Right atrium auricular region (tissue), 2 donors: ENCODE data around the gene PDZRN3. TPM values are rescaled to one million over a fixed set of nuclear protein-coding genes. Genes with fewer than 3 reads are reported as not detected.
A peak's percentile ranks its signal among the peaks of the same experiment; 100 is the strongest.

Experiments
- DNase-seq: peaks from one replicate; pipeline ENCODE4 v3.0.0-alpha.2; 2019; ENCODE audit warnings: low spot score
- H3K27ac ChIP-seq, 2 donors: fragments of 200-600 bp; sonication (generic); 1 replicate in 1 of 2; 2 replicates in 1 of 2; pipeline ENCODE4 v1.5.1; 2016 to 2019
- H3K27me3 ChIP-seq, 2 donors: fragments of 200-600 bp; sonication (generic); one replicate each; pipeline versions ENCODE4 v1.5.1 to v1.6.0; 2017 to 2019
- H3K36me3 ChIP-seq: fragments of 200-600 bp; sonication (generic); one replicate; pipeline ENCODE4 v1.5.1; 2016
- H3K4me1 ChIP-seq, 2 donors: fragments of 200-600 bp; sonication (generic); one replicate each; pipeline versions ENCODE4 v1.5.1 to v1.6.0; 2017 to 2019
- H3K4me3 ChIP-seq, 2 donors: fragments of 200-600 bp; sonication (generic); 1 replicate in 1 of 2; 2 replicates in 1 of 2; pipeline ENCODE4 v1.5.1; 2017 to 2019; ENCODE audit warnings: mild to moderate bottlenecking in 1 of 2, moderate library complexity in 1 of 2
- H3K9me3 ChIP-seq, 2 donors: fragments of 200-600 bp; sonication (generic); one replicate each; pipeline ENCODE4 v1.5.1; 2019
- total RNA-seq, 2 donors: library from RNA; depleted of rRNA; stranded (reverse); fragments of >200 nt; gene quantifications; one replicate each; pipeline ENCODE4 v1.1.0, GENCODE V29; 2016
- TF ChIP-seq, protein P1 (sequence below), 2 donors: fragments of 200-600 bp; sonication (generic); IDR thresholded peaks; one replicate each; pipeline ENCODE4 v1.5.1; 2019; ENCODE audit warnings: antibody characterized with exemption in 2 of 2

Gene PDZRN3
- total RNA-seq, 2 donors from 2014 or later, result 66.8 to 87.4 TPM

DNA sequence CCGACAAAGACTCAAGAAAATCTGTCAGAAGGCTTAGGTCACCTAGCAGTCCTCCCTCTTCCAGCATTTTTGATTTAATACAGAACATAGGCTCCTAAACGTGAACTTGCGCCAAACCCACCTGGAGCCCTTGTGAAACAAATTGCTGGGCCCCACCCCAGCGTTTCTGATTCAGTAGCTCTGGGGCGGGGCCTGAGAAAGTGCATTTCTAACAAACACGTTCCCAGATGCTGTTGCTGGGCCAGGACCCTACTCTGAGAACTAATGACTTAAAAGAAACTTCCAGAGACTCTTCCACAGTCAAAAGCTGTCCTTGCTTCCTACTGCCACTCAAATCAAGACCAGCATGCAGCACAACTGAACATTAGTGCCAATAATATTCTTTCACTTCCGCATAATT lies 198.1 kb downstream of the PDZRN3 start:
- Histone ChIP-seq H3K4me1 (peaks cover 0 to 25% of the 10 kb centered on the region in 2 donors), H3K27ac (peak overlapping the region in 1 of 2 donors; percentile 69), H3K36me3 (no peaks in the 10 kb centered on the region), H3K4me3 (no peak overlapping the region), H3K27me3 (no peaks in the 10 kb centered on the region), H3K9me3 (no peaks in the 10 kb centered on the region)
- DNase-seq, result no peak
- TF ChIP-seq, protein P1, sequence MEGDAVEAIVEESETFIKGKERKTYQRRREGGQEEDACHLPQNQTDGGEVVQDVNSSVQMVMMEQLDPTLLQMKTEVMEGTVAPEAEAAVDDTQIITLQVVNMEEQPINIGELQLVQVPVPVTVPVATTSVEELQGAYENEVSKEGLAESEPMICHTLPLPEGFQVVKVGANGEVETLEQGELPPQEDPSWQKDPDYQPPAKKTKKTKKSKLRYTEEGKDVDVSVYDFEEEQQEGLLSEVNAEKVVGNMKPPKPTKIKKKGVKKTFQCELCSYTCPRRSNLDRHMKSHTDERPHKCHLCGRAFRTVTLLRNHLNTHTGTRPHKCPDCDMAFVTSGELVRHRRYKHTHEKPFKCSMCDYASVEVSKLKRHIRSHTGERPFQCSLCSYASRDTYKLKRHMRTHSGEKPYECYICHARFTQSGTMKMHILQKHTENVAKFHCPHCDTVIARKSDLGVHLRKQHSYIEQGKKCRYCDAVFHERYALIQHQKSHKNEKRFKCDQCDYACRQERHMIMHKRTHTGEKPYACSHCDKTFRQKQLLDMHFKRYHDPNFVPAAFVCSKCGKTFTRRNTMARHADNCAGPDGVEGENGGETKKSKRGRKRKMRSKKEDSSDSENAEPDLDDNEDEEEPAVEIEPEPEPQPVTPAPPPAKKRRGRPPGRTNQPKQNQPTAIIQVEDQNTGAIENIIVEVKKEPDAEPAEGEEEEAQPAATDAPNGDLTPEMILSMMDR (IDR thresholded peaks at IDR 0.05), result no peak

DNA sequence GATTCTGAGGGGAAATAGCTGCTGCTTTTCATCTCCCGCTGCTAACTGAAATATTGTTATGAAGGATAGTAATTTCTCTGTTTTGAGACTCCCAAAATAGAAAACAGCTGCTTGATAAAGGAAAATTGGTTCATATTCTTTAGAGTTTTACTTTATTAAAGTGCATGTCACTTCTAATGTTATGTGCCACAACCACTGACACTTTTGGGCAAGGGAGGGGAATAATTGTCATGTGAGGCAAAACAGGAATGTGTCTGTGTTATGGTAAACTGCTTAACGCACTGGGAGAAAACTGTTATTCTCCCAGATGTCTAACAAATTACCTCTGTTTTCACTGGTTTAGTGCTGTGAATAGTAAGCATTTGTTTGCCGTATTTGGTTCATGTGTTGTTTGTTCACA lies 201.6 kb downstream of the PDZRN3 start:
- no peak overlapping the region for H3K27ac ChIP-seq
- no peak for DNase-seq

DNA sequence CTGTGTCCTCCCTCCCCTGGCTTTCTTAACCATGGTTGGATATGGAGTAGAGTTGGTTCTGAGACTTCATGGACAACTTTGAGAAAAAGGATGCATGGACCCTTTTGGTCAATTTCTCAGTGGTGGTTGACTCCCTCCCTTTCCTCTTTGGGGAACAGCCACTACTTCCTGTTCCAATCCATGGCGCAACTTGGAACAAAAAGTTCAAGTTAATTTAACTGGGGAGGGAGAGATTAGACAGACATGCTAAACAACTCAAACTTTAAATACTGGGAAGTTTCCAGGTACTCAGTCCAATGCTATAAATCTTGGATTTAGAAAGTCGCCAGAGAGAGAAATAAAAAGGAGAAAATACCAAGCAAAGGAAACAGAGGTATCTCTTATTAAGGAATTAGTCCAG lies 202.2 kb downstream of the PDZRN3 start:
- peaks cover 0 to 44% of the 10 kb centered on the region in 2 donors for H3K4me1 ChIP-seq
- no peaks in the 10 kb centered on the region for H3K9me3 ChIP-seq
- no peak for DNase-seq
- no peak overlapping the region for H3K27ac ChIP-seq
- H3K4me3 ChIP-seq, result no peak overlapping the region
- no peaks in the 10 kb centered on the region for H3K36me3 ChIP-seq
- H3K27me3 ChIP-seq, result no peaks in the 10 kb centered on the region
- TF ChIP-seq, protein P1 (IDR thresholded peaks at IDR 0.05), result no peak

More for the DNA sequence above, 201.6 kb downstream of the PDZRN3 start:
- no peaks in the 10 kb centered on the region for H3K9me3 ChIP-seq
- no peak overlapping the region for H3K4me3 ChIP-seq
- H3K36me3 ChIP-seq, result no peaks in the 10 kb centered on the region
- TF ChIP-seq, protein P1 (IDR thresholded peaks at IDR 0.05), result no peak
- no peaks in the 10 kb centered on the region for H3K27me3 ChIP-seq
- H3K4me1 ChIP-seq, result peaks cover 0 to 44% of the 10 kb centered on the region in 2 donors

DNA sequence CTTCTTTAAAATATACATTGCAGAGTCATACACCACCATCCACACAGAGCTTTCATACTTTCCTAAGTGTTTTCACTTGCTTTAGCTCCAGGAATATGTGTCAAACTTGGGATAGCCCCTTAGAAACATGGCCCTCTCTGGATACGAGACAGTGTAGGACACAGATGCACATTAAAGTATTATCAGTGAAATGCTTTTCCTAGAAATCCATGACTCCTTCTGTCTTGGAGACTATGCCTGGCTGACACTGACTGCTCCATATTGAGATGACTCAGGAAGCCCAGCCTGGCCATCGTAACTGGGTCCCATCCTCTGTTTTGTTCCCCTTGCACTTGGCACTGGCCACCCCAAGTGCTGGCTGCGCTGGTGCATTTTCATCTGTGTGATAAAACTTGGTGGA lies 204.8 kb downstream of the PDZRN3 start:
- Histone ChIP-seq H3K4me1 (peaks cover 0 to 33% of the 10 kb centered on the region in 2 donors), H3K9me3 (no peaks in the 10 kb centered on the region), H3K4me3 (no peak overlapping the region), H3K27me3 (no peaks in the 10 kb centered on the region), H3K36me3 (no peaks in the 10 kb centered on the region), H3K27ac (no peak overlapping the region)
- TF ChIP-seq, protein P1 (IDR thresholded peaks at IDR 0.05), result no peak
- DNase-seq, result no peak

DNA sequence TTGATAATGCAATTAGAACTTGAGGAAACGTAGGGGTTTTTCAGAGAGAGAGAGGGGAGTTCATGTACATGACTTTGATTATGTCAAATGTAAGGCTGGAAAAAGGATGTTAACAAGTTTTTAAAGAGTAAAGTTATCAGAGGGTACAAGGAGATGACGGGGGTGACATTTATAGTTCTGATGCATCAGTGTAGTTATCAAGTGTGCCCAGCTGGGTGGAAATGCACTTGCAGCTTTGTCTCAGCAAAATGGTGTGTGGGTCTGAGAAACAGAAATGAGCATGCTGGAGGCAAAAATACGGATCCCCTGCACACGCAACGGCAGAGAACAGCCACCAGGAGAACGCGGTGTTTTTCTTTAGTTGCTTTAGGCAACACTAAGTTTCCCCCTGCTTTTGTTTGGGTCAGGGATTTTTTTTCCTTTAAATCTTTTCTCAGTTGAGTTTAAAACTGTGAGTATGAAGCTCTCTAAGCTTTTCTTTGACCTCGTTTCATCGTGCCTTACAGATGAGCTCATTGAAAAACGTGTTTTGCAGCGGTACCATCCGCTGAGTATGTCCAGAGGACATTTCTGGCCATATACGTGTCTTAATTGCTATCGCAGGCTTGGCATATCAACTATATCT lies 205.4 kb downstream of the PDZRN3 start:
- Histone ChIP-seq H3K36me3 (no peaks in the 10 kb centered on the region), H3K4me3 (no peak overlapping the region), H3K4me1 (peaks cover 0 to 33% of the 10 kb centered on the region in 2 donors), H3K9me3 (no peaks in the 10 kb centered on the region), H3K27ac (no peak overlapping the region), H3K27me3 (no peaks in the 10 kb centered on the region)
- no peak for DNase-seq
- TF ChIP-seq, protein P1 (IDR thresholded peaks at IDR 0.05), result peak in 1 of 2 donors; percentile 22

DNA sequence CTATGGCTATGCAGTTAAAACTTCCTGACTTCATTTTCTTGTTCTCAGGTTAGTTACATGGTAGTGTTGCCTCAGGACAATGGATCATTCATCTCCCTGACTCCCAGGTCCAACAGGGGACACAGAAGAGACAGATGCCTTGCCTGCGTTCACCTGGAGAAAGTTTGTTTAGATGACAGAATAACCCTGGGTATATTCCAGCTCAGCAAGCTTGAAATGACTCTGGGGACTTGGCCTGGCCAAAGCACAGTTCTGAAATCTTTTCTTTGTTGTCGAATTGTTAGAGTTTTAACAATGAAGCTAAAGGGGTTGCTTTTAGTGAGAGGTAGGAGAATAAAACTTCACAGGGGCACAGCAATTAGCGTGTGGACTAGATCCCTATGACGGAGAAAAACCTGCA lies 206.1 kb downstream of the PDZRN3 start:
- no peaks in the 10 kb centered on the region for H3K27me3 ChIP-seq
- TF ChIP-seq, protein P1 (IDR thresholded peaks at IDR 0.05), result no peak
- no peak overlapping the region for H3K27ac ChIP-seq
- no peaks in the 10 kb centered on the region for H3K9me3 ChIP-seq
- DNase-seq, result no peak
- H3K4me3 ChIP-seq, result no peak overlapping the region
- no peaks in the 10 kb centered on the region for H3K36me3 ChIP-seq
- peaks cover 0 to 33% of the 10 kb centered on the region in 2 donors for H3K4me1 ChIP-seq
